OCI-M2 (cell line): ENCODE data around the gene IWS1.
"Not testable (repeated sequence)": the region's sequence is repeated elsewhere in the genome, so short reads cannot be mapped to it uniquely, and the experiment has no call there.

Source experiments
- DNase-seq: peaks from one replicate; lab custom pipeline; 2025; ENCODE audit not compliant: unreplicated experiment; lab: John Stamatoyannopoulos, UW

The IWS1 gene

DNA sequence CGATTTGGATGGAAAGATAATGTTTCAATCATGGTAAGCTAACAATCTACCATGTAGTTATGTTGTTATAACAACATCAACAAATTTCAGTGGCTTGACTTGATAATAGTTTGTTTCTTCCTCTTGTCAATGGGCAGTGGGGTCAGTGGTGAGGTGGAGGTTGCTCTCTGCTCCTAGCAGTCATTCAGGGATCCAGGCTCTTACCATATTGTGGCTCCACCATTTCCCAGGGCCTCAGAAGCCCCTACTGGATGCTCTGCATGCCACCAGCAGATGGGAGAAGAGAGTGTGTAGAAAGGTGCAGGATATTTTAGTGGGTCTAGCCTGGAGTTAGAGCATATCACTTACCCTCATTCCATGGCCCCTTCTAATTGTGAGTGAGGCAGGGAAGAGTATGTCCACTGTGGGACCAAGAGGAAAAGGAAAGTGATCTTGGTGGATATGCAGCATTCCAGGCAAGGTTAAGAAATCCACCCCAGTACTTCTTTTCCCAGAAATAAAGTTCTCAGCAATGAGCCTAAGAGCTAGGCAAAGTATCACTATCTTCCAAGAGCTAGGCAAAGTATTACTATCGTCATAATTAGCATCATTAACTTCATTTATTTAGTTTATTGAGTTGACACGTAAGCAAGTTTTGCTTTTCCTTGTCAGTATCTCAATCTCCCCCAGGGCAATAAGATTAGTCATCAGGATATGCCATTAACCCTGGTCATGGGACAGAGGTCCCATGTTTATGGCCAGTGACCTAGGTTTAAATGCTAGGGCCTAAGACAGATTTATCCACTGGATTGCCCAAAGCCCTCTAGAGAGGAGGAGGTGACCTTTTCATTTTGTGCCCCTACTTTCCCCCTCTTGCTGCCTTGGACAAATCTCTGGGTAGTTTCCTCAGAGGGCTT lies 4.2 kb upstream of the IWS1 start:
- no peak for DNase-seq

GRCh38 chr2:127529416-127529815 lies 3.1 kb upstream of the IWS1 start:
- not testable (repeated sequence) for DNase-seq

DNA sequence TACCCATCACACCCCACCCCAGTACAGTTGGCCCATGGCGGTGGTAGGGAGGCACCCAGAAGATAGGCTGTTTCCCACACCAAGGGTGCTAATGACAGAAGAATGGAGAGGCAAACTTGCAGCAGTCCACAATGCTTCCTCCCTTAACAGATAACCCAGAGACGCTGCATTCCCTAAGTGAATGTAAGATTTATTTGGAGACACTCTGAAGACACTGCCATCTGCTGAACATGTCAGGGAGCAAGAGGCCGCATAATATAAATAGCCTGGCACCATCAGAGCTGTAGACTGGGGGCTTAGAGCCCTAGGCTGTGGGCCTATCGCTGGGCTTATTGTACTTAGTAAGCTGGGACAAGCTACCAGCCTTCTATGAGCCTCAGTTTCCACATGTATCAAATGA lies 2.2 kb upstream of the IWS1 start:
- no peak for DNase-seq

DNA sequence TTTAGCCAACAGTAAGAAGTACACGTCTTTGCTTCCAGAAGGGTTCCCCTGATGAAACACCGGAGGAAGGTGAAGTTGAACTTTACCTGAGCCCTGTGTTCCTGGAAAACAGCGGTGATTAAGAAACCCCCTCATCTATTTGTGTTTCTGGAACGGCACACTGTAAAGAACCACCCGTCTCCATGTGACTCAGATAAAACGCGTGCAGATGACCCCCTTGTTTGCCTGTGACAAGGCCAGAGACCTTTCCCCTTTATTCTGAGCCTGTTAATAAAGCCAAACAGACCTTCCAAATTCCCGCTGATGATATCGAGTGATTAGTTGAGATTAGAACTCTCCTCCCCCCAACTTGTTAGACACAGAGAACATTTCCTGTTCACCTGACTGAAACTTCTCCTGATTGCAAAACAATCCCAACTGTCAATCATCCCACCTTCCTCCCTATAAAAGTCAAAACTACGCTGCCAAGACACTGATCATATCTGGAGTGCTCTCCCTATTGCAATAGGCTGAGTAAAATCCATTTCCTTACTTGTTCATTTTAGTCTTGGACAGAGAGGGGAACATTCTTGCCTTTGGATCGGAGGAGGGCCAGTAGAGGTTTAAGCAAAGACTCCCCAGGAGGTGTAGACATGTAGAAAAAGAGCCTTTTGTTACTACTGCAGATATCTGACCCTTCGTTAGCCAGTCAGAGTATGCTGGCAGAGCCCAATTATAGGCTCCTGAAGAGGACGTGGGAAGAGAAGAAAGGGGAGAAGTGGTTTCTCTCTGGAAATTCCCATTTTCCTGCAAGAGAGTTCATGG lies 914 bp upstream of the IWS1 start:
- DNase-seq = no peak

DNA sequence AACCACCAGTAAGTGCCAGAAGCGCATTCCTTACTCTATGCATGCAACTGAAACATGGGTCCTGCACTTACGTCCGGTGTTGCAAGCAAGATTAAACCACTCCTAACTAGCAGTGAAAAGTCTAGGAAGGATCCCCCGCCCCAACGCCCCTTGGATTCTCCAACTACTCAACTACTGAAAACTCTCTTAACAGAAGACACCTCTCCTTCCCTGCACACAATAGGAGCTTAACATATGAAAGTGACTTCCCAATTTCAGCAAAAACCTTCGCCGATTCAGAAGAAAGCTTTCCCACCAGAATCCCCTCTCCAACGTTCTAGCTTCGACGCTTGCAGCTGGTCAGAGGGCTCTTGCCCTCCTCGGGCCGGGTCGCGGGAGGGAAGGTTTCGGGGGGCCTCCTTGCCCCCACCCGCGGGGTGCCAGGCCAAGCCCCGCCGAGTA lies 578 bp downstream of the IWS1 start:
- DNase-seq = no peak

DNA sequence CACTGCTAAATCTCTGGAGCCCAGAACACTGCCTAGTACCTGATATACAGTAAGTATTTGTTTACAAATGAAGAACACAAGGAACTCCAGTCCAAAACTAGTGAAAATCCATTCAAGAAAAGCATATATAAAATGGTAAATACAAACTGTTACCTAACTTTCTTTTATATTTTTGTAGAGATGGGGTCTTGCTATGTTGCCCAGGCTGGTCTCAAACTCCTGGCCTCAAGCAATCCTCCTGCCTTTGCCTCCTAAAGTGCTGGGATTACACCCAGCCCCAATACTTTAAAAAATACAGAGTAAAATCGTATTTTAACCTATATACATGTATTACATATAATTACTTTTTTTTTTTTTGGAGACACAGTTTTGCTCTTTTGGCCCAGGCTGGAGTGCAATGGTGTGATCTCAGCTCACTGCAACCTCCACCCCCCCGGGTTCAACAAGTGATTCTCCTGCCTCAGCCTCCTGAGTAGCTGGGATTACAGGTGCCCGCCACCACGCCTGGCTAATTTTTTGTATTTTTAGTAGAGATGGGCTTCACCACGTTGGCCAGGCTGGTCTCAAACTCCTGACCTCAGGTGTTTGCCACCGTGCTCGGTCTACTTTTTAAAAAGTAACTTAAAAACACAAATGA lies 2.0 kb downstream of the IWS1 start:
- not testable (repeated sequence) for DNase-seq

- DNase-seq = no peak
These were observed 2.9 kb downstream of the IWS1 start for GRCh38 chr2:127523269-127523939.

- DNase-seq = no peak
These were observed 5.9 kb downstream of the IWS1 start for GRCh38 chr2:127520424-127520823.

DNA sequence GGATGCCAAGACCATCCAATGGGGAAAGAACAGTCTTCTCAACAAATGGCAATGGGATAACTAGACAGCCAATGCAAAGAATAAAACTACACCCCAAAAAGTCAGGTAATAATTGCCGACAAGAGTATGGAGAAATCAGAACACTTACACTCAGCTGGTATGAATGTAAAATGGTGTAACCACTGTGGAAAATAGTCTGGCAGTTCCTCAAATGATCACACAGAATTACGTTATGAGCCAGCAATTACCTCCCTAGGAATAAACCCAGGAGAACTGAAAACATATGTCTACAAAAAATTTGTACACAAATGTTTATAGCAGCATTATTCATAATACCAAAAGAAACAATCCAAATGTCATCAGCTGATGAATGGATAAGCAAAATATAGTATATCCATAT lies 8.8 kb downstream of the IWS1 start:
- no peak for DNase-seq

GRCh38 chr2:127516041-127516762 lies 10.1 kb downstream of the IWS1 start:
- DNase-seq = no peak

- no peak for DNase-seq
These were observed 10.8 kb downstream of the IWS1 start for GRCh38 chr2:127515383-127515915.

DNA sequence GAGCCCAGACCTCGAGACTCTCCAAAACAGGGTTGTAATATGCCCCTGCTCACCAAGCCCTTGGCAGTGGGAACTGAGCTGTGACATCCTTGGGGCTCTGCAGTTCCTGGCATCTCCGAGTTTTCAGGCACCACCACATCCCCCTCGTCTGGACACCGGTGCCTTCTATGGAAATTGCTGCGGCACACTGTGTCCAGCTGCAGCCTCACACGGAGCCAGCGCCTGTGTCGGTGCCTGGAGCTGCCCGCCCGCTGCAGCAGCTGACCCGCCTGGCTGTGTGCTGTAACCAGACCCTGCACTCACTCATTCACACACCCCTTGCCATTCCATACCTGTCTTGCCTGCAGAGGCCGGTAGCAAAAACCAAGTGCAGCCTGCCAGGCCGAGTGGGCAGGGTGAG lies 11.8 kb downstream of the IWS1 start:
- DNase-seq = no peak

DNA sequence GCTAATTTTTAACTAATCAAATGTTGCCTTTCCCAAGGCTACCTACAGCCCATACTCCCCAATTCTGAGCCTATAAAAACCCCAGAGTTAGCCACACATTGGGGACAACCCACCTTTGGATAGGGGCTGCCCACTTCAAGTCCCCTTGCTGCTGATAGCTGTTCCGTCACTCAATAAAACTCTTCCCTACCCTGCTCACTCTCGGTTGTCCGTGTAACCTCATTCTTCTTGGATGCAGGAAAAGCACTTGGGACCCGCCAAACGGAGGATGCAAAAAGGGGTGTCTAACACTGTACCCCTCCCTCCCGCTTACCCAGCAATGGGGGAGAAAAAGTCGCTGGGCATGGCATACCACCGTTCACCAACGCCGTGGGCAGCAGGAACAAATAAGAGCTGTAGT lies 12.2 kb downstream of the IWS1 start:
- DNase-seq = no peak

GRCh38 chr2:127512362-127512761 lies 13.9 kb downstream of the IWS1 start:
- DNase-seq = no peak

GRCh38 chr2:127511917-127512316 lies 14.4 kb downstream of the IWS1 start:
- DNase-seq = no peak

DNA sequence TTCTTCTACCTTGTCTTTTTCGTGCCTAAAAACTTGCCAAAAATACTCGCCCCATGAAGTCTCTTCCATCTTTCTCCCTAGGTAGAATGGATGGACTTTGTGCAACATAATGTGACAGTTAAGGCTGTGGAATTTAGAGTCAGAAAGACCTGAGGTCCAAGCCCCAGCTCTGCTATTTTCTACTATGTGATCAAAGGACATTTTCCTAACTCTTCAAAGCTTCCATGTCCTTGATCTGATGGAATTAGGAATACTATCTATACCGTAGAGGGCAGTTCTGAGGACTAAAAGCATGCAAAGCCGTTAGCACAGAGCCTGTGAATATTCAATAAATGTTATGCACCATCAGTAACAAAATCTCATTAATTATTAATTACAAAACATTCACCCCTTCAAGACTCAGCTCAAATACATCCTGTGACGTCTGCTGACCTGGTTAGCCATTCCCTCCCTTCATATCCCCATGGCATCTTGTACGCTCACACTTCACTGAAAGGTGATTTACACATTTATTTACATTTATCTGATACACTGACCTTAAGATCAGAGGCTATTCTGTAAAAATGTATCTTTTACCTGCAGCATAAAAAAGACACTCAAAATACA lies 15.1 kb downstream of the IWS1 start:
- no peak for DNase-seq

GRCh38 chr2:127510073-127510472 lies 16.2 kb downstream of the IWS1 start:
- no peak for DNase-seq

DNA sequence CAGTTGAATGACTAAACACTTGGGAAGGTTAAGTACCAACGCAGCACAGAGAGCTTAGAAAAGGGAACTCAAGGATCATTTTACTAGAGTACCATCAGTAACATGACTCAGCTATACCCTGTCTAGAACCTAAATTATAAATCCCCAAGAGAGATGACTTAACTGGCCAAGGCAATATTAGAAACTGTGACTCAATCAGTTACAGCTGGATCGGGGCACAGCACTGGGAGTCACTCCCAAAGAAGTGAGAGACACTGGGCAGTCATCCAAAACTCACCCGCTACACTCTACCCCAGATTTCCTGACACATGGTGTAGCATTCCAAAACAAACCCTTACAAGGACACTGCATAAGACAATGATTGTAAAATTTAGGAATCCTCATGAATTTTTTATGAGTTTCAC lies 17.7 kb downstream of the IWS1 start:
- DNase-seq = no peak

GRCh38 chr2:127508023-127508630 lies 18.2 kb downstream of the IWS1 start:
- no peak for DNase-seq
